DMS79 treated with DMSO at 0.1 percent for 48 hours (cell line): ENCODE measurements around the gene CNTLN.
A peak's percentile ranks its signal among the peaks of the same experiment; 100 is the strongest.
"Not testable (repeated sequence)": the region's sequence is repeated elsewhere in the genome, so short reads cannot be mapped to it uniquely, and the experiment has no call there.

ENCODE experiments used
- DNase-seq: peaks from one replicate; lab custom pipeline; 2025; lab: John Stamatoyannopoulos, UW

The CNTLN gene

GRCh38 chr9:17422994-17423680, 288.3 kb downstream of the CNTLN start:
- no peak for DNase-seq

GRCh38 chr9:17423681-17424011, 288.8 kb downstream of the CNTLN start:
- DNase-seq, result no peak

DNA sequence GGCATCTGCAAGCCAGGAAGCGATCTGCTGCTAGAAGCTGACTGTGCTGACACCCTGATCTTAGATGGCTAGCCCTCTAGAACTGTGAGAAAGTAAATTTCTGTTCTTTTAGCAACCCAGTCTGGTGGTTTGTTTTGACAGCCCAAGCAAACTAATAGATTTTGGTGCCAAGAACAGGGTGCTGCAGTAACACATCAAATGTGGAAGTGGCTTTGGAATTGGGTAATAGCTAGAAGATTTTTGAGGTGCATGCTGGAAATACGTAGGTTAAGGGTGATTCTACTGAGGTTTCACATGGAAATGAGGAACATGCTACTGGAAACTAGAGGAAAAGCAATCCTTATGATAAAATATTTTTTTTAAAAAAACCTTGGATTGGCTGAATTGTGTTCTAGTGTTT, 290.5 kb downstream of the CNTLN start:
- no peak for DNase-seq

GRCh38 chr9:17433526-17433925, 298.7 kb downstream of the CNTLN start:
- DNase-seq, result no peak

DNA sequence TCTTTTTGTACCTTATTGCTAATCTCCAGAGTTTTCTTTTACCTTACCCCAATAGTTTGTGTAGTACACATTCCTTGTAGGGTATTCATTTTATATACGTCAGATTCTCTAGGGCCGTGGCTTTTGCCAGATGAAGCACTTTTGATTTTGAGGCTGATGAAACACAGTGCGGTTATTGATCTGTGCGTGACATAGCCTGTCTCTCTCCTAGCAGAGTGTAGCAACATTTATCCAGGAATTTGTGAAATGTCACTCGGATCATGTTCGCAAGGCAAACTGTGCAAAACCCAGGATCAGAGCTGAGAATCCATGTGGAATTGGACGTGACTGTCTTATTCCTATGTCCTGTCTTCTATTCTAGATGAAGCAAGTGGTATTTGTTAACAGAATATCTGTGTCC, 302.0 kb downstream of the CNTLN start:
- DNase-seq, result no peak

- DNase-seq, result no peak
These were observed 303.0 kb downstream of the CNTLN start for GRCh38 chr9:17437813-17438212.

DNA sequence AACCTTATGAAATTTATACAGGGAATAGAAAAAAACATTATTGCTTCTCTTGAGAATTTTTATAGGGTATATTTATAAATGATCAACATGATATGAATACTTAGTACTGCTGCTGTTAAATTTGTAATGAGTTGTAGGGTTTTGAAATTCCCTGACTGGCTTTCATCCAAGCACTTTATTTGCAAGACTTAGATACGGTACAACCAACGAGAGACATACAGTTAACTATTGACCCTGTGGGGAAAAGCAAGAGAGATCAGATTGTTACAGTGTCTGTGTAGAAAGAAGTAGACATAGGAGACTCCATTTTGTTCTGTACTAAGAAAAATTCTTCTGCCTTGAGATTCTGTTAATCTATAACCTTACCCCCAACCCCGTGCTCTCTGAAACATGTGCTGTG, 310.3 kb downstream of the CNTLN start:
- not testable (repeated sequence) for DNase-seq

DNA sequence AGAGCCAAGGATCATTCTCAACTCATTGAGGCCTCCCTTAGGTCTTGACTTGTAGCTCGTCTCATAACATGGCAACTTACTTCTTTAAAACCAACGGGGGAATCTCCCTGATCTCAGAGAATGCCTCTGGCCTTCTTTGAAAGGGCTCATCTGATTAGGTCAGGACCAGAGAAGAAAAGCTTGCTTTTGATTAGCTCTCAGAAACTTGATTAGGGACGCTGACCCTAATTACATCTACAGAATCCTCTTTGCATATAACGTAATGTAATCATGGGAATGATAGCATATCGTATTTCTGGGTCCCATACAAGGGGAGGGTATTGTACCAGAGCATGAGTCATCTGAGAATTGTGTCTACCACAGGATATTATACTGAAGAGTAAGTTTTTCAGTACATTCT, 318.9 kb downstream of the CNTLN start:
- DNase-seq, result no peak

GRCh38 chr9:17462869-17463464, 328.1 kb downstream of the CNTLN start:
- DNase-seq, result peak; percentile 71

DNA sequence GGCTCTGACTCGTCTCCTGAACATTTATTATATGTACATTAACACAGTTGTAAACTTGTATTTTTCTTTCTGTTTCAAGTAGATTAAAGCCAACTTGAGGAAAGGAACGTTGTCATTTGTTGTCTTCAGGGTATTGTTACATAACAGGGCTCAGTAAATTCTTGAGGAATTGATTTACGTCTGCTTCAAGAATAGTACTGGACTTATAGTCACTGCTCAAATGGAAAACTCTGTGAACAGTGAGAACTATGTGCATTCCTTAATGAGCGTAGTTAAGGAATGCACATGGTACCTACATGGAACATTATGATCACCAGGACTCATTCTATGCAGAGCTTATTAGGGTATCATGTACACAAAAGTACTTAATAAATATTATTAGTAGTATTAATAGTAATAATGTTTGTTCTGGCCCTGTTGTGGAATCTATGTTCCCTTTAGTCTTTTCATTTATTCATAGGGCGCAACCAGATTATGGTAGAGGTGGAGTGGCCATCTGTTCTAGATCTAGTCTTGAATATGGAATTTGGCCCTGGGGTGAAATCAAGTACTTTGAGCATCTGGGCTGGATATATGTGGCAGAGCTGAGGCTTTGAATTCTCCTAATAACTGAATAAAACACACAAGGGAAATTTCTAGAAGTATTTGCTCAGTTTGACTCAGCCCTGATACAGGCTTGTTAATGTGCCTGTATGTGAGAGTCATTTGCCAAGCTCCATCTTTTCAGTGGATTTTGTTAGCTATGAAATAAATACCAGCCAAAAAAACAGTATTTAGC, 335.4 kb downstream of the CNTLN start:
- no peak for DNase-seq

DNA sequence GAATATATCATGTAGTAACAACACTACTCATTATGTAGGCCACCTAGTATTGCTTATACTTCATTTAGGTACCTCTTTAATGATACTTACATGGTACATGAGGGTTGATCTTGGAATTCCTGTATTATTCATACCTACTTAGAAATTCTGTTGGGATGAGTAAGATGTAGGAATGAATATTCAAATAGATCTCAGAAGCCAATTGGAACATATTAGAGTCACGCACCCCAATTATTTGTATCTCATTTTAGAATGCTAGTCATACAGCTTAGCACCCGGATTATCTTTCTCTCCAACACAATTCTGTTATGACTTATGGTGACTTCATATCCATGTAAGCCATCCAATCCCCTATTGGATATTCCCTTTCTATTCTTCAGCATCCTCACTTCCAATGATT, 337.3 kb downstream of the CNTLN start:
- DNase-seq, result no peak

GRCh38 chr9:17476401-17476800, 341.6 kb downstream of the CNTLN start:
- DNase-seq, result no peak

DNA sequence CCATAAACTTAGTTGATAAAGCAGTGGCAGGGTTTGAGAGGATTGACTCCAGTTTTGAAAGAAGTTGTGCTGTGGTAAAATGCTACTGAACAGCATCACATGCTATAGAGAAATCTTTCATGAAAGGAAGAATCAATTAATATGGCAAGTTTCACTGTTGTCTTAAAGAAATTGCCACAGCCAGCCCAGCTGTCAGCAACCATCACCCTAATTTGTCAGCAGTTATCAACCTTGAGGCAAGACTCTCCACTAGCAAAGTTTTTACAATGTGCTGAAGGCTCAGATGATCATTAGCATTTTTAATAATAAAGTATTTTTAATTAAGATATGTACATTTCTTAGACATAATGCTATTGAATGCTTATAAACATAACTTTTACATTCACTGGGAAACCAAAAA, 343.0 kb downstream of the CNTLN start:
- no peak for DNase-seq

DNA sequence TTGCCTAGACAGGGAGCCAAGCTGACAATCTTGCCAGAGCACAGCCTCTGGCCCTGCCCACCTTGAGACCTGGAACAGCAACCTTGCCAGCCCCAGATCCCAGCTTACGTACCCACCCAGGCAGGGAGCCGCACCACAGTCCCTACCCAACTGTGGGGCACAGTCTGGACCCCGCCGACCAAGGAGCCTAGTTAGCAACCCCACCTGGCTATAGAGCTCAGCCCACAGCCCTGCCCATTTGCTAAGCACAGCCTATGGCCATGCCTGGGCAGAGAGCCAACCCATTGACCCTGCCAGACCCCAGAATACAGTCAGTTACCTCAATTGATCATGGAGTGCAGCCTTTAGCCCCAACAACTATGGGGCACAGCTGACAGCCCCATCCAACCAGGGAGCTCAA, 346.1 kb downstream of the CNTLN start:
- no peak for DNase-seq

GRCh38 chr9:17481565-17481964, 346.7 kb downstream of the CNTLN start:
- DNase-seq, result no peak

- no peak for DNase-seq
These were observed 350.1 kb downstream of the CNTLN start for GRCh38 chr9:17484906-17485305.

- no peak for DNase-seq
These were observed 351.6 kb downstream of the CNTLN start for GRCh38 chr9:17486396-17486795.

GRCh38 chr9:17487467-17487866, 352.6 kb downstream of the CNTLN start:
- no peak for DNase-seq

DNA sequence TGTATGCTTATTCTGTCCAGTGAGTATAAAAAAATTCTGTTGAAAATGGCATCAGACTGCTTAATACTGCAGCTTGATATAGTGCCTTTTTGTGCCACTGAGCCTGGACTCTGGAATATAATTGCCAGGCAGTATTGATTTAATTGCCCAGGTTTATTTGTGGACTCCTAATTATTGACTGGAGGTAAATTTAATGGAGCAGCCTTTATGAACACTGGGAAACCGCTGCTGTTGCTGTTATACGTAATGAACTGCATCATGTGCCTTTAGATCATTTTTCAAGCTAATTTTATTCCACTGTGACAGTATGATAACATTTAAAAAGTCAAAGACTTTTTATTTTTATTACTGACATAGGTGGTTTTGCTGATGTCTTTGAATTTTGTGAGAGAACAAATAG, 353.8 kb downstream of the CNTLN start:
- no peak for DNase-seq

DNA sequence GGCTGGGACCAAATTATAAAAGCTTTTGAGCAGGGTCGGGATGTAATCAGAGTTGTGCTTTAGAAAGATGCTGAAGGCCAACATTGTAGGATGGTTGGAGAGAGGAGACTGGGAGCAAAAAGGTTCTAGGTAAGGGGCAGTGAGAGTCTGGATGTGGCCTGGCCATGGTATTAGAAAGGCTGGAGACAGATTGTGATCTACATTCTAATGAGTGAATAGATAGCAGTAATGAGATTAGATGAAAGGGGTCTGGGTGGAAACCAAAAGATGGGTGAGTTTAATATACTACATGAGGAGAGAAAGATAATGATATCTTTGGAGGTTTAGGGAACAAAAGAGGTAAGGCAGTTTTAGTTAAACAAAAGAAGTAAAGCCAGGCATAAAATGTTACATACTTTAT, 355.3 kb downstream of the CNTLN start:
- no peak for DNase-seq

DNA sequence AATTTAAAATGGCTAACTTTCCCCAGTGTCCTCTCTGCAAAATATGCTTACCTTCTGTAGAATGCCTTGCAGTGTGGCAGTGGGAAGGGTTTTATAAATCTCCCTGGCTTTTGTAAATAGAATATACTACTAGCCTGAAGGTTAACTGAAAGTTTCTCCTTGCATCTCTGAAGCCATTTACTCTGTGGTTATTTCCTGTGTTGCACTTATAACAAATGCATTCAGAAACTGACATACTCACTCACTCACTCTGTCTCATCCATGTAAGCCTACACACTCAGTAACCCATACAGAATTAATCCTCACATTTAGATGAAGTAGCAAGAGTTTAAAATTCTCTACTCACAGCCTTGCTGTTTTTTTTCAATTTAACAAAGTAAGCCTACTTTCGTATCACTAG, 356.9 kb downstream of the CNTLN start:
- DNase-seq, result no peak

- no peak for DNase-seq
These were observed 368.4 kb downstream of the CNTLN start for GRCh38 chr9:17503196-17503595.

- DNase-seq, result no peak
These were observed 374.3 kb downstream of the CNTLN start for GRCh38 chr9:17509151-17509550.

DNA sequence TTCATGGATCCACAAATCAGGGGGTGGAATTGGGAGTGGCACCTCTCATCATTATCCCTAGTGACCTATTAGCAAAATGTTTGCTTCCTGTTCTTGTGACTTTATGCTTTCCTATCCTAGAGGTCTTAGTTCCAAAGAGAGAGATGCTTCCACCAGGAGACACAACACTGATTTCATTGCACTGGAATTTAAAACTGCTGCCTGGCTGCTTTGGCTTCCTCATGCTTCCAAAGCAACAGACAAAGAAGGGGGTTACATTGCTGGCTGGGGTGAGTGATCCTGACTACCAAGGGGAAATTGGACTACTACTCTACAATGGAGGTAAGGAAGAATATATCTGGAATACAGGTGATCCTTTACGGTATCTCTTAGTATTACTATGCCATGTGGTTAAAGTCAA, 374.9 kb downstream of the CNTLN start:
- DNase-seq, result no peak
